Measurements from ENCODE around the gene PCBD2.

DNA sequence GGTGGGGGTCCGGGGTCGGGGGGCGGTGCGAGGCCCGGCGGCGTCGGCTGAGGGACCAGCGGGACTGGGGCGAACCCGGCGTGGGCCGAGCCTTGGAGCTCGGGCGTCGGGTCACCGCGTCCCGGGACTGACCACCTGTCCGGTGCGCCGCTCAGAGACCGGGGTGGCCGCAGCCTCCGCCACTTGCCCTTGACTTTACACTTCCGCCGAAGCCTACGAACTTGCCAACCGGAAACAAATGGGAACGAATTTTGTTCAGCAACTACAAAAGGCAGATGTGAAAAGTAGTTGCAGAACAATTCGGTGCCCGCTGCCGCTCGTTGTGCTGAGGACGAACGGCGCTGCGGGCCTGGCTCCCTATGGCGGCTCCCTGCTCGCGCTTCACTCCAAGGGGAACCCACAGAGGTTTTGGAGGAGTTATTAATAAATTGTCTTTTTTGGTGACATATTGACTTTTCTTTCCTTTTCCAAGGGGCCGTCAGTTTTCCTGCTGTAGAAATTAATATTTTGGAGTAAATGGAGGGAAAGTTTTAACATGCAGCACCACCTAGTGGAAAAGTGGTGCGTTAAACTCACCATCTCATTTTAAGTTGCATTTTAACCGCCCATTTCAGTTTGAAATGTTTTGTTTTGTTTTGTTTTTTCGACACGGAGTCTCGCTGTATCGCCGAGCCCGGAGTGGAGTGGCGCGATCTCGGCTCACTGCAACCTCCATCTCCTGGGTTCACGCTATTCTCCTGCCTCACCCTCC, 490 bp downstream of the PCBD2 start:
- TF ChIP-seq, protein P1, sequence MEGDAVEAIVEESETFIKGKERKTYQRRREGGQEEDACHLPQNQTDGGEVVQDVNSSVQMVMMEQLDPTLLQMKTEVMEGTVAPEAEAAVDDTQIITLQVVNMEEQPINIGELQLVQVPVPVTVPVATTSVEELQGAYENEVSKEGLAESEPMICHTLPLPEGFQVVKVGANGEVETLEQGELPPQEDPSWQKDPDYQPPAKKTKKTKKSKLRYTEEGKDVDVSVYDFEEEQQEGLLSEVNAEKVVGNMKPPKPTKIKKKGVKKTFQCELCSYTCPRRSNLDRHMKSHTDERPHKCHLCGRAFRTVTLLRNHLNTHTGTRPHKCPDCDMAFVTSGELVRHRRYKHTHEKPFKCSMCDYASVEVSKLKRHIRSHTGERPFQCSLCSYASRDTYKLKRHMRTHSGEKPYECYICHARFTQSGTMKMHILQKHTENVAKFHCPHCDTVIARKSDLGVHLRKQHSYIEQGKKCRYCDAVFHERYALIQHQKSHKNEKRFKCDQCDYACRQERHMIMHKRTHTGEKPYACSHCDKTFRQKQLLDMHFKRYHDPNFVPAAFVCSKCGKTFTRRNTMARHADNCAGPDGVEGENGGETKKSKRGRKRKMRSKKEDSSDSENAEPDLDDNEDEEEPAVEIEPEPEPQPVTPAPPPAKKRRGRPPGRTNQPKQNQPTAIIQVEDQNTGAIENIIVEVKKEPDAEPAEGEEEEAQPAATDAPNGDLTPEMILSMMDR (IDR thresholded peaks at IDR 0.05; ENCODE audit: low read length) = peak; percentile 77
- TF ChIP-seq EZH2 (optimal IDR thresholded peaks at IDR 0.05; ENCODE audit: low read depth, low read length) = no peak
